Left ventricle myocardium superior (tissue), 1 donor: ENCODE data around the gene ELK4. TPM values are rescaled to one million over a fixed set of nuclear protein-coding genes. Genes with fewer than 3 reads are reported as not detected.

Source experiments
- ATAC-seq: fragments of 200-7000 bp; cut with Tn5 transposase; one replicate; pipeline ENCODE4 v1.9.1; 2020; ENCODE audit warnings: mild to moderate bottlenecking, moderate library complexity
- DNase-seq: peaks from one replicate; pipeline ENCODE4 v3.0.0-alpha.2; 2020
- intact Hi-C: fragments of 100-400 bp; cut with micrococcal nuclease; formaldehyde crosslinking; loops from one replicate; pipeline ENCODE4 v1.11.0; 2022
- long read RNA-seq: library from polyadenylated mRNA; unstranded; transcript quantifications from one replicate; pipeline ENCODE4 v2.0.0, GENCODE V29; 2021
- total RNA-seq: library from RNA; stranded (reverse); fragmentation: NEBNext Ultra II Directional; extraction: Animal tissue kit (Norgen Biotek cat#: 25700); gene quantifications from one replicate; pipeline ENCODE4 v1.2.1, GENCODE V29; 2021
- donor health status: DM: no; HTN: yes; CAD: no; lungs with severe emphysema.

Gene ELK4, protein sequence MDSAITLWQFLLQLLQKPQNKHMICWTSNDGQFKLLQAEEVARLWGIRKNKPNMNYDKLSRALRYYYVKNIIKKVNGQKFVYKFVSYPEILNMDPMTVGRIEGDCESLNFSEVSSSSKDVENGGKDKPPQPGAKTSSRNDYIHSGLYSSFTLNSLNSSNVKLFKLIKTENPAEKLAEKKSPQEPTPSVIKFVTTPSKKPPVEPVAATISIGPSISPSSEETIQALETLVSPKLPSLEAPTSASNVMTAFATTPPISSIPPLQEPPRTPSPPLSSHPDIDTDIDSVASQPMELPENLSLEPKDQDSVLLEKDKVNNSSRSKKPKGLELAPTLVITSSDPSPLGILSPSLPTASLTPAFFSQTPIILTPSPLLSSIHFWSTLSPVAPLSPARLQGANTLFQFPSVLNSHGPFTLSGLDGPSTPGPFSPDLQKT
- 40.5 TPM for total RNA-seq
- long read RNA-seq, full-length matches to known transcripts = 2 of 5 reads
- long read RNA-seq, partial matches to known transcripts = 0 of 5 reads
- long read RNA-seq, other reads (novel, unspliced or antisense) = 3 of 5 reads

DNA sequence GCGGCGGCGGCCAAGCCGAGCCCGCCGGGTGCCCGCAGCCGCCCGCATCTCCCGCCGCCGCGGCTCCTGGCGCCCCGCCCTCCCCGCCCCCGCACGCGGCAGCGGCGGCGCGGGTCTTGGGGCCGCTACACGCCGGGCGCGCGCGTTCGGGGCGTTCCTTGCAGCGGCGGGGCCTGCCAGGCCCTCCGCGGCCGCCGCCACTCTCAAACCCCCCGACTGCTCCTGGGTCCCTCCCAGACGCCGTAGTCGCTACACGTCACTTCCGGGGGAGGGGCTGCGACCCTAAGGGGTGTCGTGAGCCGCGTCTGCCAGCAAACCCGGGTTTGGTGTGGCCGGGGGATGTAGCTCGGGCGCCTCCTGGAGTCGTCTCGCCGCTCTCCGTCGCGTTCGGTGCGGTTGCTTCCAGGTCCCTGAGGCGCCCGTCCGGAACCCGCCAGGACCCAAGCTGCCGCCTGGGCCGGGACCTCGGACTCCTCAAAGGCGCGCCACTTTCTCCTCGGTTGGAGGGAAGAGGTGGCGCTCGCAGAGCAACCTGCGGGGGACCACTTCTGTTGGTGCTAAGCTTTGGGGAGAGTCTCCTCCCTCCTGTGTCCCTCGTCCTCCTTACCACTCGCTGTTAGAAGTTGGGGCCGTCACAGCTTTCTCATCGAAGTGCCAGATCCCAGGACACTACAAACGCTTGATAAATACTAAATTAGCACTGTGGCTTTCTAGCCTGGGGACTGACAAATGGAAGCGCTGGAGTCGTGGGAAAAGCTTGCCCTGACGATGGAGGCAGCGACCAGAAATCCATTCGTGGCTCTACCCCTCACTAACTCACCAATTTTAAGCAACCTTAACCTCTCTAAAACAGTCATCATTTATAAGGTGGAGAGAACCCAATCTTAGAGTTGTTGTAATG is at the start of gene ELK4:
ELK4 (minus strand) TSS at position 244 of the 901 bp plus-strand sequence. CDS start 8,129 bp downstream, outside the sequence.
- DNase-seq (peak; percentile 99), ATAC-seq (peak; percentile 98)
- intact Hi-C loops = no loop called here

DNA sequence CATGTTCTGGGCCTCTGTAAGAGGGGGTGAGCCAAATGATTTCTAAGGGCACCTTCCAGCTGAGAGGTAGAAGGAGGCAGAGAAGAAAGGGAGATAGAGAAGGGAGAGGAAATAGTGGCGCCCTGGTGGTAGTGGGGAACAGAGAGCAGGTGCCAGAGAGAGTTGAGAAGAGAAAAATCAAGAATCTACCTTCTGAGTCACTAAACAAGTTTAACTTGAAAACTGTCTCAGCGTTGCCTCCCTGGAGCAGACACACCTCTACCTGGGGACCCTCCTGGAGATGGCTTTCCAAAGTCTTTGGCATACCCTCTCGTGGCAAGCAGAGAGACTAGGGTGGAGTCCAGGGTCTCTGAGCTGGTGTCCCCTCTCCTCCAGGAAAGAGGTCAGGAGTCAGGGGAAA is 49.6 kb upstream of the ELK4 start:
- DNase-seq = no peak
- intact Hi-C loops = no loop called here
- no peak for ATAC-seq

DNA sequence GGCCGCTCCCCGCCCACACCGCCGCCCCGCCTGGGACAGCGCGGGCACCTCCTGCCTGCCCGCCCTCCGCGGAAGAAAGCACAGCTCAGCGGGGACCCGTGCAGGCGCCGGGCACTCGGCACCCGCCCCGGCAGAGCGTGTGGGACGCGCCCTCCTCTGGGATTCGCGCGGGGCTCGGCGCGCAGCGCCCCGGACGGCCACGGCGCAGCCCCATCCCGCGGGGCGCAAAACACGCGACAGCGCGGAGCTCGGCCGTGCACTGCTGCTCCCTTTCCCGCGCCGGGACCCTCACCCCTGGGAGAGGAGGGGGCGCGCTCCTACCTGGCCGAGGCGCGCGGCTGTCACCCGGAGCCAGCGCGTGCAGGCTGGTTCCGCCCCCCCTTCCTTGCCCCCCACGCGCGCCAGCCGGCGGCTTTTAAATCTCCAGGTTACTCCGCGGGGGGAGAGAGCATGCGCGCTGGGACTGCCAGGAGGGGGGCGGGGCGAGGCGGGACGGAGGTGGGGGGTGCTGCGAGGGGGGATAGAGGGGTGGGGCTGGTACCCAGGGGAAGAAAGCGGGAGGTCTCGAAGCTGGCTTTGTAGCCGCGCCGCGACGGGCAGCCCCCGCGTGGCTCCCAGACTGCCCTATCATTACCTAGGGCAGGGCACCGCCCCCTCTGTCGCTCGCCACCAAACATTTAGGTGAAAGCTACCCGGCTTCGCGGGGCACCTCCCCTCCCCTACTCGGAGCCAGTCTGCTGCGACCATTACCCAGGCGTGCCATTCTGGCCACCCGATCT is 48.5 kb upstream of the ELK4 start, which contains the start of gene SLC45A3:
SLC45A3 (minus strand) TSS at position 437 of the 779 bp plus-strand sequence. CDS start 15,853 bp downstream, outside the sequence.
- peak; percentile 74 for ATAC-seq
- intact Hi-C loops = no loop called here
- peak; percentile 62 for DNase-seq

DNA sequence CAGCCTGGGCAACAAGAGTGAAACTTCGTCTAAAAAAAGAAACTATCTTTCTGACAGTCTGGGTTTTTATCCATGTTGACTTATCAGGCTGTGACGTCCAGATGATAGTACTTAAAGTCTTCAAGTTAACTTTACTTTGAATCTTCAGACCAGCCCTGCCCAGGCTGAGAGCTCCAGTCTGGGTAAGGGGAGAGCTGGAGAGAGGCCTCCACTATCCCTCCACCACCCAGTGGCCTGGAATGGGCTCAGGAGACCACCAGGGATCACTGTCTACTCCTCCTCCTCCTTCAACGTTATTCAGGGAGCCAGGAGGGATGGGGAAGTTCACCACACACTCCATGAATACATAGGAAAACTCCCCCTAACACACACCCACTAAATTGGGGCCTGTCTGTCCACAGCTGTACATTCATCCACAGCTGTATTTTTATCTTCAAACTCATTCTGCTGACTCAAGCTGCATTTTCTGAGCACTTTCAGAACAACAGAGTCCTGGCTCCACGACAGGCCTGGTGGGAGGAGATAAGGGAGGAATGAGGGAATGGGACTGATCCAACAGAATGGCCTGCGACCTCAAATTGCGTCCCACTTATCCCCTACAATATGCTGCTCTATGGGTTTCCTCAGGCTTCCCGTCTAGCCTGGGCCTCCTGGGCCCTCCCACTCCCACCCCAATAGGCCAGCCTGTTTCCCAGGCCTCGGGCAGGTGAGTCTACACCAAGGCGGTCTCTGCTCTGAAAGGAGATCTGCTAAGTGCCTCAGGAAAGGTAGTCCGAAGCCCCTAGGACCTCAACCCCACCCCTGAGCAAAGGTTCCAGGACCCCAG is 46.7 kb upstream of the ELK4 start:
- DNase-seq = peak; percentile 56
- intact Hi-C loops = no loop called here
- ATAC-seq = peak; percentile 54

DNA sequence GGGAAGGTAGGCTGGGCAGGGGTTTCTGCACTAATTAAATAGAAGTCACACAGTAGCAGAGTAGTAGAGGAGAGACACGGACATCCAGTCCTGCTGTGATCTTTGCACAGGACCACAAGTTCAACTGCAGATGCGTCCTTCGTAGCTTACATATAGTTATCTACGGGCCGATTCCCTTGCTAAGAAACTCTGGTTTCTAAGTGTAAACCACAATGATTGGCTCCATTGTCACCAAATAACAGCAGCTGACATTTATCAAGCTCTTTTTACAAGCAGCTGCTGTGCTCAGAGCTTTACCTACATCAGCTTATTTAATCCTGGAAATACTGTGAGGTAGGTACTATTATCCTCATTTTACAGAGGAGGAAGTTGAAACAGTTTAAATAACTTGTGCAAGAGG is 45.4 kb upstream of the ELK4 start:
- no peak for ATAC-seq
- DNase-seq = no peak
- intact Hi-C loops = no loop called here

DNA sequence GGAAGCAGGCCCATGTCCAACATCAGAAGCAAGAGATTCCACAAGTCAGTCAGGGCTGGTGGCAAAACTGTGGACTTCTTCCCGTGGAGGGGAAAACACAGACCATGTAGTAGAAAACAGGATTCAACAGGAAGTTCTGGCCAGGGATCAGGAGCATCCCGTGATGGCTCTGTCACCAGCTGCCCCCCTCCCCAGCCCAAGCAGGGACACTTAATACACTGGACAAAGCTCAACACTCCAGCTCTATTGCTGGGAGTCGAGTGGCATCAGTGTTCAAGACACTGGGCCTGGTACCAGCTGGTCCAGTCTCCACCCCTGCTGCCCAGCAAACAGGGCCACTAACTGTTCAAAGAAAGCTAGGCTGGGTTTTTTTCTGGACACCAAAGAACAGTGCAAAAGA is 44.8 kb upstream of the ELK4 start:
- intact Hi-C loops = no loop called here
- DNase-seq (no peak), ATAC-seq (no peak)

DNA sequence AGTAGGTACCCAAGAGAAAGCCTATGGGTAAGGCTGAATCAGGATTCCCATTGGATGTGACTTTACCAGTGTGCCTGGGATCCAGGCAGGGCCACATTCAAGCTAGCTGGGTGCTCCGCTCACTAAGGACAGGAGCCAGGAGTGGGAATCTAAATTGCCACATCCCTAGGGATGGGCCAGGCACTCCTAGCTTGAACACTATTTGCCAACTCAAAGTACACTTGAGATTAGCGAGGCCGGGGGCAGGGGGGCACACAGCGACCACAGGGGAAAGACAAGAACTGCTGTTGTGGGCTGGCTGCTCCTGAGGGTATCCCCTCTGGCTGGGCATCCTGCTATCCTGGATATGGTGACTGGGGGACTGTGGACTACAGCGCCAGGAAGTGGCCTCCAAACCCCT is 44.2 kb upstream of the ELK4 start:
- DNase-seq = no peak
- intact Hi-C loops = no loop called here
- ATAC-seq = no peak

DNA sequence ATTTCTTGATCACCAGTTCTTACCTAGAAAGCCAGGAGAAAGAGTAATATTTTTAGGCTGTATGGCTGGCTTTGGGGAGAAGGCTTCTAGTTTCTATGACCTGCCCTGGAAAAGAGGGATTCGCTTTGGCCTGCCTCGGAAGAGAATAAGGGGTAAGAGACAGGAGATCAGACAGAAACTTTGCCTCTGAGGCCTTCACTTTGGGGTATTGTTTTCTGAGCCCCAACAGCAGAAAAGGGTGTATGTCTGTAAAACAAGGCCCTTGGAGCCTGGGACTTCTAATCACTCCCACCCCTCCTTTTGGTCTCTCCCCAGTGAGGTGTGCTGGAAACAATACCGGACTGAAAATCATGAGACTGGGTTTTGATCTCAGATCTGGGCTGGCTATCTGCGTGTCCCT is 43.4 kb upstream of the ELK4 start:
- ATAC-seq = no peak
- intact Hi-C loops = no loop called here
- no peak for DNase-seq

DNA sequence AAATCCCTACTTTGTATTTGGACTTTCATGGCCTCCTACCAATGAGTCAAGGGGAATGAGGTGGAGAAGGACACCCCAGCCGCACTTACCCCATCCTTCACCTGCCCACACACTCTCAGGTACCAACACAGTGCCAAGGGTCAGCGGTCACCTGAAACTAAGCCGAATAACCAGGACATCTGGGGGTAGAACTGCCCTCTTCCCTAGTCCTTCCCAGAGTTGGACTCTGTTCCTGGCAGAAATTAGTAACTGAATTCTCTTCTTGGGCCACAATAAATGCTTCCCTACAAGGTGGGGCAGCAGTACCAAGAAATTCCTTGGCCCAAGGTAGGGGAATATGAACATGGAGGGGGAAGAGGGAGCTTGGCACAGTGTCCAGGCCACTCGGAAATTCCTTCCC is 41.2 kb upstream of the ELK4 start:
- intact Hi-C loops = no loop called here
- no peak for DNase-seq
- ATAC-seq = no peak

DNA sequence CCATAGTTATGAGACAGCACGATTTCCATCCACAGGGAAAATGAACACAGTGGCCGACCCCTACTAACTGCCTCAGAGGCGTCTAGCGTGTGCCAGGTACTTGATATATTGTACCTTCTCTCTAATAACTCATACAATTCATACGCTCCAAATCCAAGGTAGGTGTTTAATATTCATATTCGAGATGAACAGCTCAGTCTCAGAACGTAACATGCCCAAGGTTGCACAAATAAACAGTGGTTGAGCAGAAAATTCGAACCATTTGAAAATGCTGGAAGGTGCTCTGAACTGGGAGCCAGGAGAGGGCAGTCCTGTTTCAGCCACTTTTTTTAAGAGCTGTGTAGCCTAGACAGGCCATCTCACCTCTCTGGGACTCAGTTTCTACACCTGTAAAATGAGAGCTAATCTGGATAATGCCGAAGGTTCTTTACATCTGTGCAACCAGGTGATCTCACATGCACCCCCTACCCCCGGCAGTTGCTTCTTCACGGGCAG is 40.6 kb upstream of the ELK4 start:
- intact Hi-C loops = no loop called here
- ATAC-seq (no peak), DNase-seq (no peak)

DNA sequence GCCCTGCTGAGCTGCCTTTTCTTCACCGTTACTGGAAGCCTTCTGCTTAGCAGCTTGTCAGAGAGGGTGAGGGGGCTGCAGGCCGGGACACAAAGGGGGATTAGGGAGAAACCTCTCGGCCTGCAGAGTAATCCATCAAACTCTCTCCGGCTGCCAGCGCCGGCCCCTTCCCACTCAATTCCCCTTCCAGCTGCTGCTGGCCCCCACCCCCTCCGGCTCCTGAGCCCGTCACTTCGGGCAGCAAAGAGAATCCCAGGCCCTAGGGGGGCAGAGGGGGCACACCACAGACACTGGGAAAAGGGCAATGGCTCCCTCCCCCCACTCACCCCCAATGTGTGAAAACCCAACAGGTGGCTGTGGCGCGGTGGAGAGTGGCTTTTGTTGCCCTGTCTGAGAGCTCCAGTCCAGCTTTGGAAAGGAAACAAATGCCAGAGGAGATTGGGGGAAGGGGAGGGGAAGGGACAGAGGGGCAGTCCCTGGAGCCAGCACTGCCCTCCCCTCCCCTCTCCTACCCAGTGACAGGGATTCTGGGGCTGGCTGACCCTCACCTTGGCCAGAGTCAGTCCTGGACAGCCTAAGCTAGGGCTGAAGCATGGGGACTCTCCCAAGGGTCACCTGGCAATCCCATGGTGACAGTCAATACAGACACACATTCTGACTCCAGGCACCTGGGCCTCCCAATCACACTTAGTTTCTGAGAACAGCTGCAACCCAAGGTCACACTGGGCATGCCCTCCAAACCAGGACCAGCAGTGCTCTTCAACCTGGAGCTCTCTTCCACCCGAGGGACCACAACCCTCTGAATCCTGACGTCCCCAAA is 39.0 kb upstream of the ELK4 start:
- intact Hi-C loops = no loop called here

DNA sequence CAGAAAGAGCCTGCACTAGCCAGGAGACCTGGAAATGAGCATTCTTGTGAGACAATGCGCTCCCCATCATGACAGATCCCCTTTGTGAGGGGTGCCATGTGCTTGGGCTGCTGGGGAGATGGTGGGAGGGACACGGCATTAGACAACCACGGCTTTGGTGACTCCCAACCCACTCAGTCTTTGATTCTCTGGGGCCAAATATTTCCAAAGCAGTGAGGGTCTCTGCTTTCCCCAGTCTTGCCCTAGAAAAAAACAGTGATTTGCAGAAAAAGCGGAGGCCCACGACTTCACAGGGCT is 38.3 kb upstream of the ELK4 start:
- intact Hi-C loops = no loop called here
- no peak for ATAC-seq
- no peak for DNase-seq

More for the DNA sequence above, 39.0 kb upstream of the ELK4 start:
- ATAC-seq = no peak
- DNase-seq = no peak

DNA sequence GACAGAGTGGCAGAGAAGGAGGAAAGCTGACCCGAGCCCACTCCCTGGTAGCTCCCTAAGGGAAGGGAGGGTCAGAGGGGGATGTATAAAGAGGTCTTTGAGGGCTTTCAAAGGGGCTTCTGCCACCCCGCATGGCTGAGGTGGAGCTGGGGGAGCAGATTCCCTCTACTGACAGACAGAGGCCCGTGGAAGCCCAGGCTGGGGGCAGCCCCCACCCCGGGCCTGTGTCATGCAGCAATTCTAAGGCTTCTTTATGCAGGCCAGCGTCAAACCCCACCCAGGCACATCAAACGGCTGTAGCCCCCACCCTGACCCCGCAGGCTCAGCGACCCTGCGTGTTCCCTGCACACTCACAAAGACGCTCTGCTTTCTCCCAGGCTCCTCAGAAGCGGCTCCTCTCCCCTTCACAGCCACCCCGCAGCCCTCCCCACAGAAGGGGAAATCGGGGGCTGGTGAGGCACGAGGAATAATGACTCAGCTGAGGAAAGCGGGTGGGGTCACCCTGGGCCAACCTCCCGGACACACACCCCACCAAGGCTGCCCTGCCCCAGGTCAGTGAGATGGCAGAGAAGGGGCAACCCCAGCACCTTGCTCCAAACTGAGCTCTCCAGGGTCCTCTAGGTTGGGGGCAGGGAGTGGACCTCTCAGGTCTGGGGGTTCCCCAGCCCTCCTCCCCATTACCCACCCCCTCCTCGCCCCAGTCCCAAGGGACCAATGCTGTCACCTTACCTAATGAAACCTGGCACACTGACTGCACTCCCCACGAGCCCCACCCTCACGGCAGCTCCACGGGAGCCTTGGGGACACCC is 37.7 kb upstream of the ELK4 start:
- no peak for ATAC-seq
- no peak for DNase-seq
- intact Hi-C loops = no loop called here

DNA sequence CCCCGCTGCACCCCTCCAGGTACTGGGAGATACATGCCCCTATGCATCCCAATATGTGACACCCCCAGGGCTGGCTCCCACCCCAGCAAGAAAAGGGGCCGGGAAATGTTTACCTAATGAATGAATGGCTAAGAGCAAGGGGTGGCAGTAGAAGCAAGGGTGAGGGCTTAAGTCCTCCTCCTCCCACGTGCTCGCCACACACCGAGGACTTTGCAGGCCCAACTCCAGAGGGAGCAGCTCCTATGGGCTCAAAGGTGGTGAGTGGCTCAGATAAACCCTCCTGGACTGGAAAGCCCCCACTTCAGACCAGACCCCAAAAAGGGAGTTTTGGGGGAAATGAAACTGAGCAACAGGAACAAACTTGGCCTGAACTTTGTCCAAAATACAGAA is 37.1 kb upstream of the ELK4 start:
- intact Hi-C loops = no loop called here
- no peak for DNase-seq
- no peak for ATAC-seq

DNA sequence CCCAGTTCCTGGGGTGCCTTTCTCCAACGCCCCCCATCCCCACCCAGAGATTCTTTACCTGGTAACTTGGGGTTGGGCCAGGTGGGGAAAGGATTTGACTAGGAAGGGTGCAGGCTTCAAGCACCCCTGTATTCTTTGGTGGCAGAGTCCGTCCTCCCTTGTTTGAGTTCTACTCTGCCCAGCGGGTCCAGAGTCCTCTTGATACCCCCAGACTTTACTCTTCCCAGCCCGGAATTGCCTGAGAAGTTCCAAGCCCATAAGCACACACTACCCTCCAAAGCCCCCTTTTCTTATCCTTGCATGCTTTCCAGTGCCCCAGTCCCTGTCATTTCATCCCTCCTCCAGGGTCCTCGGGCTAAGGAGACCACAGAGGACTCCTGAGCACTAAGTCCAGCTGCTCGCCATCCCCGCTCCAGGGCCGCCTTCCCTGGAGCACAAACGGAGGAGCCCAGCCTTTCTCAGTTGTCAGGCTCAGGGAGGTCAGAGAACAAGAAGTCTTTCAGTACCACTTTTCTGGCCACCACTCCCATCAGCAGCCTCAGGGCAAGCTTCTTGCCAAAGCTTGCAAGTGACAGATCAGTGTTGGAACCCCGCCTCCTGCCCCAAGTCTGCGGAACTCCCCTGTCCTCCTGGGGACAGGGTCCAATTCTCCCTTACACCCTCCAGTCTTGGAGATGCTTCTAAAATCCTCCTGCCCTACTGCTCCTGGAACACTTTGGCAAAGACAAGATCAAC is 36.3 kb upstream of the ELK4 start:
- DNase-seq (no peak), ATAC-seq (no peak)
- intact Hi-C loops = no loop called here
